ENCODE data around the gene DPP9.
A peak's percentile ranks its signal among the peaks of the same experiment; 100 is the strongest.
"Not testable (repeated sequence)": the region's sequence is repeated elsewhere in the genome, so short reads cannot be mapped to it uniquely, and the experiment has no call there.

Gene DPP9

GRCh38 chr19:4717966-4718701 is 5.5 kb downstream of the DPP9 start:
- TF ChIP-seq CTCF (IDR thresholded peaks at IDR 0.05; ENCODE audit: low read depth, low read length, missing control alignments) = no peak
- in situ Hi-C loops (cut with HindIII; ENCODE audit: low sequenced_read_pairs) = no loop called here
- no peak overlapping the region for H3K4me3 ChIP-seq (ENCODE audit: low read depth, low read length)
- DNase-seq (ENCODE audit: low read depth) = no peak

- no peak for TF ChIP-seq CTCF (IDR thresholded peaks at IDR 0.05; ENCODE audit: low read depth, low read length, missing control alignments)
- no peak overlapping the region for H3K4me3 ChIP-seq (ENCODE audit: low read depth, low read length)
- no peak for DNase-seq (ENCODE audit: low read depth)
- in situ Hi-C loops (cut with HindIII; ENCODE audit: low sequenced_read_pairs) = no loop called here
Measured at GRCh38 chr19:4717191-4717965, 6.3 kb downstream of the DPP9 start.

GRCh38 chr19:4715529-4716221 is 8.0 kb downstream of the DPP9 start:
- H3K4me3 ChIP-seq (ENCODE audit: low read depth, low read length) = no peak overlapping the region
- DNase-seq (ENCODE audit: low read depth) = no peak
- no peak for TF ChIP-seq CTCF (IDR thresholded peaks at IDR 0.05; ENCODE audit: low read depth, low read length, missing control alignments)
- in situ Hi-C loops (cut with HindIII; ENCODE audit: low sequenced_read_pairs) = no loop called here

GRCh38 chr19:4715178-4715528 is 8.5 kb downstream of the DPP9 start:
- DNase-seq (ENCODE audit: low read depth); in situ Hi-C loops (cut with HindIII; ENCODE audit: low sequenced_read_pairs); H3K4me3 ChIP-seq (ENCODE audit: low read depth, low read length): not testable (repeated sequence)

- TF ChIP-seq CTCF (IDR thresholded peaks at IDR 0.05; ENCODE audit: low read depth, low read length, missing control alignments) = no peak
- no peak for DNase-seq (ENCODE audit: low read depth)
- in situ Hi-C loops (cut with HindIII; ENCODE audit: low sequenced_read_pairs) = no loop called here
- H3K4me3 ChIP-seq (ENCODE audit: low read depth, low read length) = no peak overlapping the region
Measured at GRCh38 chr19:4714016-4714415, 9.6 kb downstream of the DPP9 start.

GRCh38 chr19:4713384-4713951 is 10.2 kb downstream of the DPP9 start:
- no peak for TF ChIP-seq CTCF (IDR thresholded peaks at IDR 0.05; ENCODE audit: low read depth, low read length, missing control alignments)
- H3K4me3 ChIP-seq (ENCODE audit: low read depth, low read length) = no peak overlapping the region
- in situ Hi-C loops (cut with HindIII; ENCODE audit: low sequenced_read_pairs) = no loop called here
- DNase-seq (ENCODE audit: low read depth) = peak; percentile 79
